Measurements from ENCODE around the gene KCNJ9.

The KCNJ9 gene

DNA sequence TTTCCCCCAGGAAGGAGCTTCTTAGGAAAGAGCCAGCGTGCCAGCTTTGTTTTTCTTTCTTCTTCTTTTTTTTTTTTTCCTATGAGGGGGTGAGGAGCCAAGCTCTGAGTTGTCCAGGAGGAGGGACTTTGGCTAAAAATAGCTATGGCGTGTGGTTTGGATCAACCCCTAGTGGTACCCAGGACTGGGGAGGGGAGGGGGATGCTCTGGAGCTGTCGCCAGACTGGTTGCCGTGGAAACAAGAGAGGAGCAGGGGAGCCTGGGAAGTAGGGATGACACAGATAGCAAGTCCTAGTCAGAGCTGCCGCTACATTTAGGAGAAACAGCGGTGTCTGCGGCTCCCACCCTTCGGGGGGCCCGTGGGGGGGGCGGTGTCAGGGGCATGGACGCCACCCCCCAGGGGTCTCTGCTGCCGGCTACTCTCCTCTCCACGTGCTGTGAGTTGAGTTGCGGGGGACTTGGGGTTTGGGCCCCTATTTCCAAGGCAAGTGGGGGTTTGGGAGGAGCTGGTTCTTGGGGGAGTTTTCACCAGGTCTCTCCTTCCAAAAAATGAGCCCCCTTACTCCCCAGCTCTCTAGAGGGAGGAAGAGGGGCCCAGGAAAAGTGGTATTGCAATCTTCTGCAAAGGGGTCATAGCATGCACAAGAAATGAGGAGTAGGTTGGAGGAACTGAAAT is at the start of gene KCNJ9:
KCNJ9 (plus strand) TSS at position 278 of the 676 bp plus-strand sequence. CDS start 2,493 bp downstream, outside the sequence.
- Histone ChIP-seq H3K79me2 (ENCODE audit: low read length) (no peaks in the 10 kb centered on the region), H4K20me1 (ENCODE audit: insufficient read depth, low read length) (no peaks in the 10 kb centered on the region), H2AFZ (ENCODE audit: low read length) (no peak within 1 kb of the TSS), H3F3A (ENCODE audit: insufficient read depth, low read length) (peaks cover 9% of the 10 kb centered on the region; the same call in 1 of the 2 replicates), H3K9ac (ENCODE audit: low read length) (no peak within 1 kb of the TSS), H3K4me2 (ENCODE audit: low read depth, low read length) (peak within 1 kb of the TSS; percentile 28), H3K27ac (ENCODE audit: low read length) (peak within 1 kb of the TSS; percentile 22; the same call in 1 of the 2 replicates), H3K9me2 (replicated peaks; ENCODE audit: insufficient read depth, low read length) (no peaks in the 10 kb centered on the region), H3K4me3 (ENCODE audit: low read length) (no peak within 1 kb of the TSS), H3K4me1 (ENCODE audit: low read length) (peaks cover 29% of the 10 kb centered on the region), H3K9me3 (replicated peaks; ENCODE audit: insufficient read depth, low read length) (no peaks in the 10 kb centered on the region), H3K27me3 (replicated peaks; ENCODE audit: insufficient read depth, low read length) (peaks cover 34% of the 10 kb centered on the region), H3K36me3 (replicated peaks; ENCODE audit: insufficient read depth, low read length) (no peaks in the 10 kb centered on the region)
- no peak for DNase-seq
- TF ChIP-seq, protein P1, sequence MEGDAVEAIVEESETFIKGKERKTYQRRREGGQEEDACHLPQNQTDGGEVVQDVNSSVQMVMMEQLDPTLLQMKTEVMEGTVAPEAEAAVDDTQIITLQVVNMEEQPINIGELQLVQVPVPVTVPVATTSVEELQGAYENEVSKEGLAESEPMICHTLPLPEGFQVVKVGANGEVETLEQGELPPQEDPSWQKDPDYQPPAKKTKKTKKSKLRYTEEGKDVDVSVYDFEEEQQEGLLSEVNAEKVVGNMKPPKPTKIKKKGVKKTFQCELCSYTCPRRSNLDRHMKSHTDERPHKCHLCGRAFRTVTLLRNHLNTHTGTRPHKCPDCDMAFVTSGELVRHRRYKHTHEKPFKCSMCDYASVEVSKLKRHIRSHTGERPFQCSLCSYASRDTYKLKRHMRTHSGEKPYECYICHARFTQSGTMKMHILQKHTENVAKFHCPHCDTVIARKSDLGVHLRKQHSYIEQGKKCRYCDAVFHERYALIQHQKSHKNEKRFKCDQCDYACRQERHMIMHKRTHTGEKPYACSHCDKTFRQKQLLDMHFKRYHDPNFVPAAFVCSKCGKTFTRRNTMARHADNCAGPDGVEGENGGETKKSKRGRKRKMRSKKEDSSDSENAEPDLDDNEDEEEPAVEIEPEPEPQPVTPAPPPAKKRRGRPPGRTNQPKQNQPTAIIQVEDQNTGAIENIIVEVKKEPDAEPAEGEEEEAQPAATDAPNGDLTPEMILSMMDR (IDR thresholded peaks at IDR 0.05; ENCODE audit: low read length): no peak
- TF ChIP-seq EZH2 (optimal IDR thresholded peaks at IDR 0.05; ENCODE audit: low read depth, low read length) (no peak), EZH2phosphoT487 (IDR thresholded peaks at IDR 0.05; ENCODE audit: low read length) (no peak)

DNA sequence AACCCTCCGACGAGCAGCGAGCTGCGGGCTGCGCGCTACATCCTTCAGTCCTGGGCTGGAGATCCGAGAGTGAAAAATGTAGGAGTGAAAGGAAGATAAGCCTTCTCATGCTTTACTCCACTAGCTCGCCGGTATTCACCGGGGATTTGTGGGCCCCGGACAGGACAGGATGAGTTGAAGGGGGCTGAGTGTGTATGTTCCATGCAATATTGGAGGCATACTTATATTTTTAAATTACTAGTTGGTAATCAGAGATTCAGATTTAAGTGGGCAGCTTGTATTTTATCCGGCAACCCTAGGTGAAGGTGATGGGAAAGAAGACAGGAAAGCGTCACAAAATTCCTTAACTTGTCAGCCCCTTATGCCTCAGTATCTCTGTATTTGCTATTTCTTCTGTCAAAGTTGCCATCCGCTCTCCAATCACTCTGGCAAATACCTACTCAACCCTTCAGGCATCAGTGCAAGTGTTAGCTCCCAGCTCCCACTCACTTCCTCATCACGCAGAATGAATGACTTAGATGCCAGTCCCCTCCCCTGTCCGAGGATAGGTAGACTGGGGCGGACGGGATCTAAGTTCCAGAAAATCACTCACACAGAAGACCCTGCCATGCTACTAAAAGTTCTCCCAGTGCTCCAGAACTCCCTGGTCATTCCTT is 49.0 kb upstream of the KCNJ9 start:
- H3K9me3 ChIP-seq (replicated peaks; ENCODE audit: insufficient read depth, low read length): no peaks in the 10 kb centered on the region
- H3K36me3 ChIP-seq (replicated peaks; ENCODE audit: insufficient read depth, low read length): no peaks in the 10 kb centered on the region
- TF ChIP-seq, protein P1 (IDR thresholded peaks at IDR 0.05; ENCODE audit: low read length): no peak
- TF ChIP-seq EZH2phosphoT487 (IDR thresholded peaks at IDR 0.05; ENCODE audit: low read length) (no peak), EZH2 (optimal IDR thresholded peaks at IDR 0.05; ENCODE audit: low read depth, low read length) (no peak)
- H3K4me3 ChIP-seq (ENCODE audit: low read length): peak overlapping the region; percentile 80
- no peaks in the 10 kb centered on the region for H3K9me2 ChIP-seq (replicated peaks; ENCODE audit: insufficient read depth, low read length)
- H3K27ac ChIP-seq (ENCODE audit: low read length): peak overlapping the region; percentile 62; the same call in 1 of the 2 replicates
- peaks cover 26% of the 10 kb centered on the region for H3K4me1 ChIP-seq (ENCODE audit: low read length)
- H3K27me3 ChIP-seq (replicated peaks; ENCODE audit: insufficient read depth, low read length): no peaks in the 10 kb centered on the region
- H3K79me2 ChIP-seq (ENCODE audit: low read length): peaks cover 27% of the 10 kb centered on the region
- no peaks in the 10 kb centered on the region for H4K20me1 ChIP-seq (ENCODE audit: insufficient read depth, low read length)
- peaks cover 11% of the 10 kb centered on the region for H3F3A ChIP-seq (ENCODE audit: insufficient read depth, low read length)
- peak overlapping the region; percentile 70 for H3K9ac ChIP-seq (ENCODE audit: low read length)
- no peak for DNase-seq
- peak overlapping the region; percentile 88 for H2AFZ ChIP-seq (ENCODE audit: low read length)
- peak overlapping the region; percentile 85 for H3K4me2 ChIP-seq (ENCODE audit: low read depth, low read length)

DNA sequence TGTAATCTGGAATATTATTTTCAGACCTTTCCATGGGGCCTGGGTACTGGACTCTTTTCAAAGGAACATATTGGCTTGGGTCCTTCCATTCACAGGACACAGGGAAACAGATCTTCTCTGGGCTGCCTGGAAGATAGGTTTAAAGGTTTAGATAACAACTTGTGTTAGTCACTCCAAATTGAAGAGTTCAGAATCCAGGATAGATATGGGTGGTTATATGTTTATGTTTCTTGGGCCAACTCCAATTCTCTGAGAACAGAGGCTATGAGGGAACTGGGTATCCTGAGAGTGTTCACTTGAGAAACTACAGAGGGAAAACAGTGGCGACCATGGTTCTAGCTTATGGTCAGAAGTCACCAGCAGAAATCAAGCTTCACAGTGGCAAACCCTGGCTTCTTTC is 40.9 kb upstream of the KCNJ9 start:
- H3K9me2 ChIP-seq (replicated peaks; ENCODE audit: insufficient read depth, low read length): no peaks in the 10 kb centered on the region
- H3K9me3 ChIP-seq (replicated peaks; ENCODE audit: insufficient read depth, low read length): no peaks in the 10 kb centered on the region
- no peaks in the 10 kb centered on the region for H3K4me1 ChIP-seq (ENCODE audit: low read length)
- H3F3A ChIP-seq (ENCODE audit: insufficient read depth, low read length): no peaks in the 10 kb centered on the region
- no peak overlapping the region for H2AFZ ChIP-seq (ENCODE audit: low read length)
- TF ChIP-seq EZH2 (optimal IDR thresholded peaks at IDR 0.05; ENCODE audit: low read depth, low read length): no peak
- TF ChIP-seq, protein P1 (IDR thresholded peaks at IDR 0.05; ENCODE audit: low read length): no peak
- TF ChIP-seq EZH2phosphoT487 (IDR thresholded peaks at IDR 0.05; ENCODE audit: low read length): no peak
- no peaks in the 10 kb centered on the region for H3K36me3 ChIP-seq (replicated peaks; ENCODE audit: insufficient read depth, low read length)
- no peak overlapping the region for H3K27ac ChIP-seq (ENCODE audit: low read length)
- H3K79me2 ChIP-seq (ENCODE audit: low read length): no peaks in the 10 kb centered on the region
- H3K4me3 ChIP-seq (ENCODE audit: low read length): no peak overlapping the region
- H4K20me1 ChIP-seq (ENCODE audit: insufficient read depth, low read length): no peaks in the 10 kb centered on the region
- no peak for DNase-seq
- H3K27me3 ChIP-seq (replicated peaks; ENCODE audit: insufficient read depth, low read length): peaks cover 4% of the 10 kb centered on the region; the same call in 1 of the 2 replicates
- H3K9ac ChIP-seq (ENCODE audit: low read length): no peak overlapping the region
- H3K4me2 ChIP-seq (ENCODE audit: low read depth, low read length): no peak overlapping the region
